Neural progenitor cell (in vitro differentiated cells): ENCODE data around the gene PAQR7. TPM values are rescaled to one million over a fixed set of nuclear protein-coding genes. Genes with fewer than 3 reads are reported as not detected.

Experiments used
- DNase-seq: peaks from one replicate; pipeline ENCODE4 v3.0.0-alpha.2; 2016; ENCODE audit warnings: low spot score
- H2AFZ ChIP-seq: fragments of 200-600 bp; sonication (generic); replicated peaks from 2 replicates; pipeline ENCODE4 v1.6.1; 2016; ENCODE audit warnings: antibody characterized with exemption
- H3F3A ChIP-seq: fragments of 200-600 bp; sonication (generic); 2 replicates; pipeline ENCODE4 v1.6.1; 2016; ENCODE audit warnings: antibody characterized with exemption, low read depth
- H3K27ac ChIP-seq: fragments of 200-600 bp; sonication (generic); 2 replicates; pipeline ENCODE4 v1.5.1; 2016; ENCODE audit warnings: mild to moderate bottlenecking
- H3K27me3 ChIP-seq: fragments of 200-600 bp; sonication (generic); 2 replicates; pipeline ENCODE4 v1.6.1; 2016; ENCODE audit warnings: mild to moderate bottlenecking, moderate library complexity
- H3K36me3 ChIP-seq: fragments of 200-600 bp; sonication (generic); 2 replicates; pipeline ENCODE4 v1.5.1; 2016
- H3K4me1 ChIP-seq: fragments of 200-600 bp; sonication (generic); 2 replicates; pipeline ENCODE4 v1.6.1; 2016; ENCODE audit warnings: mixed run types
- H3K4me2 ChIP-seq: fragments of 200-600 bp; sonication (generic); 2 replicates; pipeline ENCODE4 v1.6.1; 2016
- H3K4me3 ChIP-seq: fragments of 200-600 bp; sonication (generic); 2 replicates; pipeline ENCODE4 v1.5.1; 2016
- H3K79me2 ChIP-seq: fragments of 200-600 bp; sonication (generic); 2 replicates; pipeline ENCODE4 v1.6.1; 2016; ENCODE audit warnings: low read depth
- H3K9ac ChIP-seq: fragments of 200-600 bp; sonication (generic); 2 replicates; pipeline ENCODE4 v1.6.1; 2016
- H3K9me3 ChIP-seq: fragments of 200-600 bp; sonication (generic); 2 replicates; pipeline ENCODE4 v1.5.1; 2016; ENCODE audit warnings: low read depth
- H4K20me1 ChIP-seq: fragments of 200-600 bp; sonication (generic); 2 replicates; pipeline ENCODE4 v1.6.1; 2016; ENCODE audit warnings: low read depth
- H3K27ac Mint-ChIP-seq: 3 replicates; pipeline ENCODE4 v1.8.0; 2021; ENCODE audit warnings: mixed read lengths
- H3K27me3 Mint-ChIP-seq: 2 replicates; pipeline ENCODE4 v1.8.0; 2022; ENCODE audit warnings: low read depth, mild to moderate bottlenecking, inconsistent platforms, moderate library complexity, mixed read lengths; ENCODE audit not compliant: insufficient read depth
- H3K36me3 Mint-ChIP-seq: 3 replicates; pipeline ENCODE4 v1.8.0; 2021; ENCODE audit warnings: mixed read lengths
- H3K4me1 Mint-ChIP-seq: 3 replicates; pipeline ENCODE4 v1.8.0; 2021; ENCODE audit warnings: mixed read lengths
- H3K4me3 Mint-ChIP-seq: 3 replicates; pipeline ENCODE4 v1.8.0; 2021; ENCODE audit warnings: mild to moderate bottlenecking, moderate library complexity, mixed read lengths
- H3K9me3 Mint-ChIP-seq: 3 replicates; pipeline ENCODE4 v1.8.0; 2020; ENCODE audit warnings: mixed read lengths
- CTCF ChIP-seq: fragments of 200-600 bp; sonication (generic); IDR thresholded peaks from 2 replicates; pipeline ENCODE4 v1.5.1; 2017; ENCODE audit warnings: antibody characterized with exemption, mild to moderate bottlenecking
- EZH2 ChIP-seq: fragments of 200-600 bp; sonication (generic); IDR thresholded peaks from 2 replicates; pipeline ENCODE4 v1.6.1; 2017; ENCODE audit warnings: antibody characterized with exemption, mild to moderate bottlenecking, moderate library complexity
- EZH2phosphoT487 ChIP-seq: fragments of 200-600 bp; sonication (generic); IDR thresholded peaks from 2 replicates; pipeline ENCODE4 v1.6.1; 2017; ENCODE audit warnings: antibody characterized with exemption
- total RNA-seq: library from RNA; depleted of rRNA; stranded (reverse); fragments of >200 nt; gene quantifications from 2 replicates; pipeline ENCODE4 v1.2.3, GENCODE V29; 2015; ENCODE audit warnings: low replicate concordance

Gene PAQR7
- total RNA-seq, 1 donor from 2014 or later: 1.1 TPM

- TF ChIP-seq EZH2phosphoT487: no peak
- TF ChIP-seq EZH2: no peak
- TF ChIP-seq CTCF: no peak
- Histone ChIP-seq H3K27ac (no peak overlapping the region), H3K36me3 (no peaks in the 10 kb centered on the region), H3K4me1 (peaks cover 8% of the 10 kb centered on the region), H3F3A (peaks cover 4% of the 10 kb centered on the region), H3K9ac (no peak overlapping the region), H3K4me3 (no peak overlapping the region), H4K20me1 (no peaks in the 10 kb centered on the region), H3K4me2 (no peak overlapping the region), H3K9me3 (no peaks in the 10 kb centered on the region), H3K27me3 (no peaks in the 10 kb centered on the region), H2AFZ (no peak overlapping the region), H3K79me2 (no peaks in the 10 kb centered on the region)
- DNase-seq: no peak
- Mint-ChIP-seq H3K4me1 (peaks cover 14% of the 10 kb centered on the region), H3K27me3 (peaks cover 2% of the 10 kb centered on the region), H3K4me3 (no peak overlapping the region), H3K9me3 (no peaks in the 10 kb centered on the region), H3K36me3 (peaks cover 26% of the 10 kb centered on the region), H3K27ac (no peak overlapping the region)
Measured at GRCh38 chr1:25885602-25886001, 10.1 kb upstream of the PAQR7 start.

- TF ChIP-seq EZH2phosphoT487 (no peak), CTCF (no peak), EZH2 (no peak)
- no peaks in the 10 kb centered on the region for H3K4me1 ChIP-seq
- no peaks in the 10 kb centered on the region for H4K20me1 ChIP-seq
- no peak overlapping the region for H3K4me3 ChIP-seq
- H3K4me2 ChIP-seq: no peak overlapping the region
- peaks cover 11% of the 10 kb centered on the region for H3F3A ChIP-seq
- no peaks in the 10 kb centered on the region for H3K9me3 ChIP-seq
- H3K79me2 ChIP-seq: no peaks in the 10 kb centered on the region
- no peaks in the 10 kb centered on the region for H3K36me3 ChIP-seq
- Mint-ChIP-seq H3K27me3 (peaks cover 10% of the 10 kb centered on the region), H3K4me1 (no peaks in the 10 kb centered on the region), H3K36me3 (peaks cover 6% of the 10 kb centered on the region), H3K27ac (no peak overlapping the region), H3K4me3 (no peak overlapping the region), H3K9me3 (no peaks in the 10 kb centered on the region)
- DNase-seq: no peak
- H3K9ac ChIP-seq: no peak overlapping the region
- no peak overlapping the region for H3K27ac ChIP-seq
- H2AFZ ChIP-seq: no peak overlapping the region
- peaks cover 18% of the 10 kb centered on the region for H3K27me3 ChIP-seq
Measured at GRCh38 chr1:25881266-25881665, 5.8 kb upstream of the PAQR7 start.

- H3K36me3 ChIP-seq: no peaks in the 10 kb centered on the region
- no peaks in the 10 kb centered on the region for H3K4me1 ChIP-seq
- H3K4me2 ChIP-seq: no peak overlapping the region
- Mint-ChIP-seq H3K4me3 (no peak overlapping the region), H3K4me1 (peaks cover 3% of the 10 kb centered on the region), H3K27me3 (peaks cover 13% of the 10 kb centered on the region), H3K27ac (no peak overlapping the region), H3K9me3 (no peaks in the 10 kb centered on the region), H3K36me3 (peaks cover 2% of the 10 kb centered on the region)
- H4K20me1 ChIP-seq: no peaks in the 10 kb centered on the region
- H3F3A ChIP-seq: peaks cover 18% of the 10 kb centered on the region
- no peaks in the 10 kb centered on the region for H3K9me3 ChIP-seq
- no peak overlapping the region for H3K4me3 ChIP-seq
- H3K27me3 ChIP-seq: peaks cover 23% of the 10 kb centered on the region
- H3K79me2 ChIP-seq: no peaks in the 10 kb centered on the region
- no peak overlapping the region for H3K27ac ChIP-seq
- no peak overlapping the region for H3K9ac ChIP-seq
- TF ChIP-seq CTCF (no peak), EZH2 (no peak), EZH2phosphoT487 (no peak)
- DNase-seq: no peak
- H2AFZ ChIP-seq: no peak overlapping the region
Measured at GRCh38 chr1:25880518-25880917, 5.0 kb upstream of the PAQR7 start.
